Right lobe of liver (tissue), 6 donors: ENCODE results near the gene MEIS2. TPM values are rescaled to one million over a fixed set of nuclear protein-coding genes. Genes with fewer than 3 reads are reported as not detected.

Experiments
- ATAC-seq, 4 donors: fragments of 200-7000 bp; cut with Tn5 transposase; one replicate each; pipeline ENCODE4 v1.9.1; 2020; ENCODE audit warnings: mild to moderate bottlenecking in 4 of 4, moderate library complexity in 4 of 4
- DNase-seq, 3 donors: peaks; one replicate each; pipeline ENCODE4 v3.0.0-alpha.2; 2020
- H3K27ac ChIP-seq, 3 donors: fragments of 200-600 bp; one replicate each; pipeline ENCODE4 v1.8.0; 2022
- H3K27me3 ChIP-seq, 2 donors: fragments of 200-600 bp; one replicate each; pipeline ENCODE4 v1.8.0; 2022
- H3K36me3 ChIP-seq, 4 donors: fragments of 200-600 bp; sonication (generic) in 1 of 4; one replicate each; pipeline versions ENCODE4 v1.5.1 to v1.8.0; 2017 to 2022; ENCODE audit warnings: control low read depth in 1 of 4
- H3K4me1 ChIP-seq, 4 donors: fragments of 200-600 bp; sonication (generic) in 1 of 4; one replicate each; pipeline versions ENCODE4 v1.5.1 to v1.8.0; 2017 to 2022; ENCODE audit warnings: control low read depth in 1 of 4
- H3K4me3 ChIP-seq, 3 donors: fragments of 200-600 bp; one replicate each; pipeline ENCODE4 v1.8.0; 2022
- H3K9me3 ChIP-seq, 4 donors: fragments of 200-600 bp; sonication (generic) in 1 of 4; one replicate each; pipeline versions ENCODE4 v1.5.1 to v1.8.0; 2017 to 2022; ENCODE audit warnings: control low read depth in 1 of 4
- CTCF ChIP-seq, 4 donors: fragments of 200-600 bp in 3 of 4; fragments of 450-650 bp in 1 of 4; IDR thresholded peaks; one replicate each; pipeline versions ENCODE4 v1.5.1 to v1.8.0; 2016 to 2022; ENCODE audit warnings: antibody characterized with exemption in 4 of 4, mild to moderate bottlenecking in 2 of 4
- POLR2A ChIP-seq: fragments of 450-650 bp; IDR thresholded peaks from one replicate; pipeline ENCODE4 v1.6.1; 2017; ENCODE audit warnings: antibody characterized with exemption, mild to moderate bottlenecking
- WGBS: methylation state at CpG from one replicate; pipeline ENCODE4 v1.1.6; 2018; ENCODE audit warnings: low coverage, low lambda C conversion rate; ENCODE audit not compliant: insufficient coverage; ENCODE audit errors: missing lambda C conversion rate; 5-methylcytosine and 5-hydroxymethylcytosine counted together
- intact Hi-C, 2 donors: fragments of 100-400 bp; cut with DNase I; formaldehyde crosslinking; loops; one replicate each; pipeline versions ENCODE4 v1.11.2 to v1.14.1; 2022
- total RNA-seq, 6 experiments: library from RNA; depleted of rRNA in 2 of 6; stranded (reverse); fragments of >200 nt in 2 of 6; fragmentation: NEBNext Ultra II Directional in 3 of 6; extraction: Animal tissue kit (Norgen Biotek cat#: 25700) in 3 of 6; gene quantifications; one replicate each; pipeline versions ENCODE4 v1.1.0 to v1.2.4, GENCODE V29; 2016 to 2023
- donor health status: DM: no; HTN: yes; CAD: no.
- donor health status: DM: no; HTN: no; CAD: no.
- donor health status: DM: no; HTN: no; CAD: no.
- donor health status: DM: no; HTN: yes; CAD: no.
- donor health status: DM: no; HTN: yes; CAD: no.

Gene MEIS2
- total RNA-seq, 6 experiments from 2014 or later, result 6.1 to 18.0 (median 7.9) TPM

GRCh38 chr15:36880913-36881460 lies 219.4 kb downstream of the MEIS2 start:
- 29% methylated on average over 7 of the region's 7 CpGs for WGBS
- peak overlapping the region in 1 of 3 donors; percentile 17 for H3K4me3 ChIP-seq
- ATAC-seq (no peak), DNase-seq (no peak)
- no peak overlapping the region for H3K27ac ChIP-seq
- H3K4me1 ChIP-seq, result peaks cover 0 to 24% (median 0%) of the 10 kb centered on the region in 4 donors
- H3K27me3 ChIP-seq, result peaks cover 0 to 40% of the 10 kb centered on the region in 2 donors
- TF ChIP-seq CTCF (IDR thresholded peaks at IDR 0.05) (no peak), POLR2A (no peak)
- intact Hi-C loops, result loop anchor here (10.0 kb wide), 2 partner anchors 224 to 244 kb away; partner anchors contain the start of gene MEIS2 (in 1 of the 2)
- no peaks in the 10 kb centered on the region for H3K9me3 ChIP-seq
- no peaks in the 10 kb centered on the region for H3K36me3 ChIP-seq

DNA sequence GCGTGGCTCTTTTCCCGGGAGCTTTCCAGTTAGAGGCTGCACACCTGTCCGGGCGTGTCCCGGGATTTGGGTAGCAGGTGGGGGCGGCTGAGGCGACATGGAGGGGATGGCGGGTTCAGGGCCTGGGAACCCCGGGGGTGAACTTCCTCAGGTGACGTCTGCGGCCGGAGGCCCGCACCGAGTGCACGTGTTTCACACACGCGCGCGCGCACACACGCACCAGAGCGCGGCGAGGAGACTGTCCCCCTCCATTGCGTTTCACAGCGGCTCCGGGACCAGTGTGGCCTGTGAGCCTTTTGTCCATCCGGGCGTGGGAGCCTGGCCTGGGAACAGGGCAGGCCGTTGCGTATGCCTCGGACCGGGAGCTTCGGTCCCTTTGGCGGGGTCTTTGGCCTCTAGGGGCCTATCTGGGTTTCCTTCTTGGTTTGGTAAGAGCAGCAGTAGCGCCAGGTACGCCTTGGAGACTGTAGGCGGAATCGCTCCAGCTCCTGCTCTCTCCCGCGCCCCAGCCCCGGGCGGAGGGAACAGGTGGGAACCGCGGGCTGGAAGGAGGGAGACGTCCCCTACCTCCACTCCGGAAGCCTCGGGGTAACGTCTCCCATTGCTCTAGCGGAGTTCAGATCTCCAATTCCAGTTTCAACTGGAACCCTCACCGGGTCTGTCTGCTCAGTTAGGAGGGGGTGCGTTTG lies 220.0 kb downstream of the MEIS2 start:
- WGBS, result 11% methylated on average over 27 of the region's 52 CpGs
- Histone ChIP-seq H3K9me3 (no peaks in the 10 kb centered on the region), H3K27ac (no peak overlapping the region), H3K36me3 (no peaks in the 10 kb centered on the region), H3K4me3 (peak overlapping the region in 1 of 3 donors; percentile 17), H3K27me3 (peaks cover 0 to 40% of the 10 kb centered on the region in 2 donors), H3K4me1 (peaks cover 0 to 24% (median 0%) of the 10 kb centered on the region in 4 donors)
- intact Hi-C loops, result loop anchor here (10.0 kb wide), 2 partner anchors 224 to 244 kb away; partner anchors contain the start of gene MEIS2 (in 1 of the 2)
- ATAC-seq, result peak in 3 of 4 donors; percentile 11 to 16 (median 12)
- TF ChIP-seq CTCF (IDR thresholded peaks at IDR 0.05) (no peak), POLR2A (no peak)
- no peak for DNase-seq

DNA sequence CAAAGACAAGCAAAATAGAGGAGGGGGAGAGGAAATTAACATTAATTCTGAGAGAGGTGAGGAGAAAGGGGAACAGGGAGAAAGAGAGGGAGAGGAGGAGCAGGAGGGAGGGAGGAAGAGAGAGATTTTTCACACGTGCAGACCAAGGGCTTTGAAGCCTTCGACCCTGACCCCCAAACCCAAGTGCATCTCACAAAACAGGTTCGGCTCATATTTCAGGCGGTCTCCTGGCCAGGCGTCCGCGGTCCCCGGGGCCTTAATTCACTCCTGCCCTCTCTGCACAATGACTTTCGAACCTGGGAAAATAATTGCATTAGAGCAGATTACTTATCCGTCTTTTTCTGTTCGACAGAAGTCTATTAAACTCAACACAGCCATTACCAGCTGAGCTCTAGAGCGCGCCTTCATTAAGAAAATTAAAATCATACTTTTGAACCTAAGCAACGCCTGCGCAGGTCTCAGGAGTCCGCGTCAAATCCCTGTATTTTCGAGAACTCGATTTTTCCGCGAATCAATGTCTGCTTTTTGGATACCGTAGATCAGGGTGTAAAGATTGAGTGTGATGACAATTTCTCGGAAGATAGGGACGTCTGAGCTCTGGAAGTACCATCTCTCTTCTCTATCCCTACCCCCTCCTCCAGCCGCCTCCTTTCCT lies 220.7 kb downstream of the MEIS2 start:
- intact Hi-C loops, result loop anchor here (10.0 kb wide), 2 partner anchors 225 to 245 kb away; partner anchors contain the start of gene MEIS2 (in 1 of the 2)
- Histone ChIP-seq H3K27me3 (peaks cover 0 to 40% of the 10 kb centered on the region in 2 donors), H3K9me3 (no peaks in the 10 kb centered on the region), H3K4me3 (peak overlapping the region in 1 of 3 donors; percentile 17), H3K4me1 (peaks cover 0 to 24% (median 0%) of the 10 kb centered on the region in 4 donors), H3K36me3 (no peaks in the 10 kb centered on the region), H3K27ac (no peak overlapping the region)
- DNase-seq (no peak), ATAC-seq (no peak)
- TF ChIP-seq CTCF (IDR thresholded peaks at IDR 0.05) (no peak), POLR2A (no peak)
- WGBS, result 31% methylated on average over 25 of the region's 25 CpGs

GRCh38 chr15:36878684-36879262 lies 221.6 kb downstream of the MEIS2 start:
- peaks cover 0 to 40% of the 10 kb centered on the region in 2 donors for H3K27me3 ChIP-seq
- H3K36me3 ChIP-seq, result no peaks in the 10 kb centered on the region
- H3K4me3 ChIP-seq, result no peak overlapping the region
- ATAC-seq, result no peak
- no peak overlapping the region for H3K27ac ChIP-seq
- DNase-seq, result no peak
- H3K9me3 ChIP-seq, result no peaks in the 10 kb centered on the region
- 37% methylated on average over 12 of the region's 12 CpGs for WGBS
- intact Hi-C loops, result no loop called here
- peaks cover 0 to 21% (median 0%) of the 10 kb centered on the region in 4 donors for H3K4me1 ChIP-seq
- TF ChIP-seq CTCF (IDR thresholded peaks at IDR 0.05), result no peak
- no peak for TF ChIP-seq POLR2A
